ENCODE measurements around the gene GARNL3. TPM values are rescaled to one million over a fixed set of nuclear protein-coding genes. Genes with fewer than 3 reads are reported as not detected.
A peak's percentile ranks its signal among the peaks of the same experiment; 100 is the strongest.

The GARNL3 gene
- total RNA-seq, 2 experiments from 2014 or later, result 2.5 to 3.4 TPM

DNA sequence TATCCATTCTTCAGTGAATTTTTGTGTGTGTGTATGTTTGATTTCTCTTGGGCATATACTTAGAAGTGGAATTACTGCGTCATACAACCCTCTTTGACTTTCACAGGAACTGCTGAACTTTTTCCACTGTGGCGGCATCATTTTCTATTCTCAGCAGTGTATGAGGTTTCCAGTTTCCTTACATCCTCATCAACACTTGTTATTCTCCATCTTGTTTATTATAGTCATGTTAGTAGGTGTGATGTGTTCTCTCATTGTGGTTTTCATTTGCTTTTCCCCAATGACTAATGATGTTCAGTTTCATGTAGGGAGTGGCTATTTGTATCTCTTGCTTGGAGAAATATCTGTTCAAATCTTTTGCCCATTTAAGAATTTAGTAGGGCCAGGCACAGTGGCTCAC, 162.2 kb downstream of the GARNL3 start:
- peak; percentile 71 for ATAC-seq
- ChIA-PET CTCF (interaction anchor here (0.7 kb wide), 1 partner anchor 89 kb away, joined by 3 read pairs; no protein-coding TSS in a partner anchor), POLR2A (no interaction called here)
- peaks cover 40% of the 10 kb centered on the region for H3K36me3 Mint-ChIP-seq (ENCODE audit: low read depth)
- H3K9me3 Mint-ChIP-seq (ENCODE audit: low read depth), result no peaks in the 10 kb centered on the region
- intact Hi-C loops (cut with DNase I, micrococcal nuclease), result loop anchor here (1.0 to 10.0 kb wide), 8 partner anchors 38 to 1902 kb away; partner anchors contain the start of genes CDK9 (in 1 of the 2) and STXBP1 (in 1 of the 2)
- peak overlapping the region; percentile 89 for H3K27ac Mint-ChIP-seq
- DNase-seq, result peak; percentile 77
- H3K4me1 Mint-ChIP-seq, result peaks cover 55% of the 10 kb centered on the region
- no peaks in the 10 kb centered on the region for H3K27me3 Mint-ChIP-seq
- H3K4me3 Mint-ChIP-seq, result peak overlapping the region; percentile 99

DNA sequence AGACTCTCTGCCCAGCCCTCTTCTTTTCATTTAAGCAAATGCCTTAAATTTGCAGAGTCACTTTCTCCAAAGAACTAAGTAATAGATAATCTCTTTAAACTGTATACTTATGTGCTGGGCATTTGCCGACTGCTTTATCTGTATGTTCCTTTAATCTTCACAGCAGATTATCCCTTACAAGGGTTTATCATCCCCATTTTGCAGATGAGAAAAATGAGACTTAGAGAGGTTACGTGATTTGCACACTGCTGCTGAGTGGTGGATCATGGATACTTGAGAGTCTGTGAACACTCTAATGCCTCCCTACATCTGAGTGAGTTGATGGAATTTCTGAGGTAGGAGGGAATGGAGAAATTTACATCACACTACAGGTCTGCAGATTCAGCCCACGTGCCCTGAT, 163.8 kb downstream of the GARNL3 start:
- intact Hi-C loops (cut with DNase I, micrococcal nuclease), result loop anchor here (5.0 to 10.0 kb wide), 4 partner anchors 204 to 1904 kb away; partner anchors contain the start of gene CDK9 (in 1 of the 2)
- CTCF ChIA-PET, result interaction anchor here (0.6 kb wide), 1 partner anchor 39 kb away, joined by 3 read pairs; no protein-coding TSS in a partner anchor
- H3K27ac Mint-ChIP-seq, result no peak overlapping the region

DNA sequence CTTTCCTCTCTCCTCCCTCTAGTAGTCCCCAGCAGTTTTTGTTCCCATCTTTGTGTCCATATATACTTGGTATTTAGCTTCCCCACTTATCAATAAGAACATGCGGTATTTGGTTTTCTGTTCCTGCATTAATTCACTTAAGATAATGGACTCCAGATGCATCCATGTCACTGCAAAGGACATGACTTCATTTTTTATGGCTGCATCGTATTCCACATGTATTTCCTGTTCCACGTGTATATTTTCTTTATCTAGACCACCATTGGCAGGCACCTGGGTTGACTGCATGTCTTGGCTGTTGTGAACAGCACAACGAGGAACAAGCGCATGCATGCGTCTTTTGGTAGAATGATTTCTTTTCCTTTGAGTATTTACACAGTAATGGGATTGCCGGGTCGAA, 165.8 kb downstream of the GARNL3 start:
- H3K4me3 Mint-ChIP-seq, result no peak overlapping the region
- H3K27me3 Mint-ChIP-seq, result no peaks in the 10 kb centered on the region
- intact Hi-C loops (cut with DNase I, micrococcal nuclease), result no loop called here
- peaks cover 39% of the 10 kb centered on the region for H3K4me1 Mint-ChIP-seq
- ChIA-PET CTCF (interaction anchor here (0.6 kb wide), 1 partner anchor 57 kb away, joined by 3 read pairs; no protein-coding TSS in a partner anchor), POLR2A (no interaction called here)
- no peak for ATAC-seq
- peaks cover 62% of the 10 kb centered on the region for H3K36me3 Mint-ChIP-seq (ENCODE audit: low read depth)
- no peak for DNase-seq
- H3K27ac Mint-ChIP-seq, result no peak overlapping the region
- no peaks in the 10 kb centered on the region for H3K9me3 Mint-ChIP-seq (ENCODE audit: low read depth)

More for the DNA sequence above, 163.8 kb downstream of the GARNL3 start:
- Mint-ChIP-seq H3K27me3 (no peaks in the 10 kb centered on the region), H3K9me3 (ENCODE audit: low read depth) (no peaks in the 10 kb centered on the region), H3K36me3 (ENCODE audit: low read depth) (peaks cover 47% of the 10 kb centered on the region), H3K4me1 (peaks cover 46% of the 10 kb centered on the region), H3K4me3 (no peak overlapping the region)
- no peak for DNase-seq
- POLR2A ChIA-PET, result interaction anchor here (0.7 kb wide), 1 partner anchor 16 kb away, joined by 3 read pairs; no protein-coding TSS in a partner anchor
- no peak for ATAC-seq

DNA sequence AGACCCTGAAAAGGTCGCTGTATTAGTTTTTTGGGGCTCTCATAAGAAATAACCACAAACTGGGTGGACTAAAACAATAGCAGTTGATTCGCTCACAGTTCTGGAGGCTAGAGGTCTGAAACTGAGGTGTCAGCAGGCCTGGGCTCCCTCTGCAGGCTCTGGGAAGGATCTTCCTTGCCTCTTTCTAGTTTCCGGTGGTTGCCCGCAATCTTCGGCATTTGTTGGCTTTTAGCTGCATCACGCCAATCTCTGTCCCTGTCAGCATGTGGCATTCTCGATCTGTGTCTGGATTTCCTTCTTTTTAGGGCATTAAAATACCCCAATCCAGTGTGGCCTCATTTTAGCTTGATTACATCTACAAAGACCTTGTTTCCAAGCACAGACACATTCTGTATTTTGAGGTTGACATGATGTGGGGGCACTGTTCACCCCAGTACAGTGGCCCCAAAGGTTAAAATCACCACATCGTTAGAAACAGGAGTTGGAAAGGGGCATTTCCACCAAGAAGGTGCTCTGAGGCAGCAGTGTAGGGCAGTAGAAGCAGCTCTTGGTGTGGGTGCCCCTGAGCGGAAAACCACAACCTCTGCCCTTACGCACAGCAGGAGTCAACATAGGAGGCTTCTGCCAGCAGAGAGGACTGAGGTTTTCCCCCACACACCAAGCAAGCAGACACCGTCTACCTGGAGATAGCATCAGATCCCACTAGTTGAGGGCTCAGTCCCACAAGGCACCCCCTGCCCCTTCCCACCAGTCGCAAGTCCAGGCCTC, 173.1 kb downstream of the GARNL3 start:
- ChIA-PET POLR2A (no interaction called here), CTCF (no interaction called here)
- peaks cover 70% of the 10 kb centered on the region for H3K36me3 Mint-ChIP-seq (ENCODE audit: low read depth)
- DNase-seq (peak; percentile 53), ATAC-seq (peak; percentile 77)
- no peaks in the 10 kb centered on the region for H3K27me3 Mint-ChIP-seq
- peaks cover 10% of the 10 kb centered on the region for H3K4me1 Mint-ChIP-seq
- H3K4me3 Mint-ChIP-seq, result no peak overlapping the region
- H3K9me3 Mint-ChIP-seq (ENCODE audit: low read depth), result no peaks in the 10 kb centered on the region
- intact Hi-C loops (cut with DNase I, micrococcal nuclease), result no loop called here
- no peak overlapping the region for H3K27ac Mint-ChIP-seq

DNA sequence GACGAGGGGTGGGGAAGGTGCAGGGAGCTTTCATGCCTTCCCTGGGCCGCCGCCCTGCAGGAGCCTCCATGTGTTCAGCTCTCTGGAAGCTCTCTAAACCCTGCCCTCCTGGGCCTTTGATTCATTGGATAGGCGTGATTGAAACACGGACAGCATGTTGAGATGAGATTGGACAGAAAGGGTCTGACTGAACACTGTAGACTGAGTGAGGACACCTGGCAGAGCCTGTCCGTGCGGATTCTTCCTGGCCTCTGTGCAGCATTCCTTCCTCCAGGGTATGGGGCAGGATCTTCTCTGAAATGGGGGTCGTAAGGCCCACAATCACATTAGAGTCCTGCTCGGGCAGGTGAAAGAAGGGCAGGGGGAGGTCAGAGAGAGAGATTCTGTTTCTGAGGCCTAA, 173.8 kb downstream of the GARNL3 start:
- Mint-ChIP-seq H3K4me3 (no peak overlapping the region), H3K36me3 (ENCODE audit: low read depth) (peaks cover 71% of the 10 kb centered on the region), H3K9me3 (ENCODE audit: low read depth) (no peaks in the 10 kb centered on the region), H3K27ac (no peak overlapping the region), H3K4me1 (peaks cover 10% of the 10 kb centered on the region), H3K27me3 (no peaks in the 10 kb centered on the region)
- POLR2A ChIA-PET, result no interaction called here
- ATAC-seq, result no peak
- intact Hi-C loops (cut with DNase I, micrococcal nuclease), result no loop called here
- no peak for DNase-seq
- CTCF ChIA-PET, result no interaction called here

Other genes starting within 250 kb of the GARNL3 start
- not detected for gene ANGPTL2, start 142.1 kb upstream of the GARNL3 start, total RNA-seq
- 1 to 10 TPM; 1.3 to 1.7 TPM for gene SLC2A8, start 132.4 kb downstream of the GARNL3 start, total RNA-seq
- gene ZNF79, start 159.6 kb downstream of the GARNL3 start, total RNA-seq, result 1 to 10 TPM; 6.9 to 7.6 TPM
- 1,000 to 10,000 TPM; 2,222 to 2,735 TPM for gene RPL12, start 186.6 kb downstream of the GARNL3 start, total RNA-seq
- gene LRSAM1, start 186.7 kb downstream of the GARNL3 start, total RNA-seq, result 10 to 100 TPM; 20.0 to 20.4 TPM